H1 (cell line): ENCODE results near the gene MAP2K7. TPM values are rescaled to one million over a fixed set of nuclear protein-coding genes. Genes with fewer than 3 reads are reported as not detected.

Experiments
- CTCF ChIA-PET: fragments of 300-600 bp; sonication (Branson Sonifier 250); formaldehyde crosslinking; loops from one replicate; lab custom pipeline; 2021; ENCODE audit not compliant: partially characterized antibody; lab: Charles Lee
- POLR2A ChIA-PET: fragments of 300-600 bp; sonication (Branson Sonifier 250); formaldehyde crosslinking; loops from one replicate; lab custom pipeline; 2021; ENCODE audit warnings: inconsistent platforms; ENCODE audit not compliant: partially characterized antibody; lab: Charles Lee
- DNase-seq, 2 experiments: peaks; one replicate each; pipeline versions ENCODE4 v3.0.0 to v3.0.0-alpha.2; 2010 to 2022; ENCODE audit warnings: low spot score in 2 of 2, low read depth in 1 of 2, mixed read lengths in 1 of 2
- FAIRE-seq: peaks from 2 replicates; lab custom pipeline; 2011; peaks lifted over from hg19 to GRCh38; lab: Jason Lieb, UNC
- H2AFZ ChIP-seq: 2 replicates; pipeline ENCODE4 v1.8.1; 2012; ENCODE audit warnings: low read length, inconsistent platforms
- H2AK5ac ChIP-seq: 2 replicates; pipeline ENCODE4 v1.6.1; 2013; ENCODE audit warnings: low read depth, low read length
- H2BK120ac ChIP-seq: replicated peaks from 2 replicates; pipeline ENCODE3; 2013; ENCODE audit warnings: low read depth, low read length, inconsistent platforms
- H2BK12ac ChIP-seq: 2 replicates; pipeline ENCODE4 v1.6.1; 2013; ENCODE audit warnings: low read depth, low read length
- H2BK15ac ChIP-seq: 2 replicates; pipeline ENCODE4 v1.6.1; 2013; ENCODE audit warnings: low read length
- H2BK20ac ChIP-seq: 2 replicates; pipeline ENCODE4 v1.6.1; 2013; ENCODE audit warnings: low read length
- H2BK5ac ChIP-seq: 2 replicates; pipeline ENCODE4 v1.6.1; 2013; ENCODE audit warnings: low read depth, low read length
- H3K14ac ChIP-seq: 2 replicates; pipeline ENCODE4 v1.6.1; 2013; ENCODE audit warnings: inconsistent platforms; ENCODE audit not compliant: insufficient read length
- H3K18ac ChIP-seq: 2 replicates; pipeline ENCODE4 v1.6.1; 2013; ENCODE audit warnings: low read length; ENCODE audit errors: extremely low read depth
- H3K23ac ChIP-seq: 2 replicates; pipeline ENCODE4 v1.6.1; 2013; ENCODE audit warnings: inconsistent platforms; ENCODE audit not compliant: insufficient read length
- H3K23me2 ChIP-seq: 2 replicates; pipeline ENCODE4 v1.6.1; 2013; ENCODE audit warnings: low read depth, low read length
- H3K27ac ChIP-seq: 2 replicates; pipeline ENCODE4 v1.6.1; 2011; ENCODE audit warnings: low read depth, low read length, inconsistent platforms
- H3K27me3 ChIP-seq, 4 experiments: replicated peaks in 1 of 4; 1 replicate in 1 of 4; 2 replicates in 3 of 4; pipeline versions ENCODE4 v1.6.1 to v1.8.1; 2011 to 2013; ENCODE audit warnings: low read length in 3 of 4, mild to moderate bottlenecking in 3 of 4, inconsistent platforms in 2 of 4, mixed read lengths in 2 of 4, moderate library complexity in 1 of 4; ENCODE audit not compliant: control insufficient read depth in 3 of 4, insufficient read depth in 3 of 4; ENCODE audit errors: extremely low read depth in 1 of 4
- H3K36me3 ChIP-seq, 4 experiments: 2 replicates each; pipeline versions ENCODE4 v1.6.1 to v1.8.1; 2011 to 2013; ENCODE audit warnings: mild to moderate bottlenecking in 4 of 4, low read length in 3 of 4, moderate library complexity in 2 of 4, control low read depth in 1 of 4, inconsistent platforms in 1 of 4; ENCODE audit not compliant: insufficient read depth in 4 of 4, control insufficient read depth in 2 of 4
- H3K4ac ChIP-seq: replicated peaks from 2 replicates; pipeline ENCODE3; 2013; ENCODE audit warnings: low read length, low read depth, mixed read lengths, inconsistent platforms; ENCODE audit not compliant: insufficient read length
- H3K4me1 ChIP-seq, 4 experiments: replicated peaks in 1 of 4; 1 replicate in 1 of 4; 2 replicates in 3 of 4; pipeline versions ENCODE4 v1.6.1 to v1.8.1; 2011 to 2013; ENCODE audit warnings: low read length in 3 of 4, inconsistent platforms in 2 of 4, mixed read lengths in 1 of 4; ENCODE audit not compliant: insufficient read depth in 4 of 4, control insufficient read depth in 3 of 4
- H3K4me2 ChIP-seq, 2 experiments: 2 replicates each; pipeline versions ENCODE4 v1.6.1 to v1.8.1; 2011 to 2013; ENCODE audit warnings: low read depth in 2 of 2, low read length in 2 of 2, control low read depth in 1 of 2, inconsistent platforms in 1 of 2, mild to moderate bottlenecking in 1 of 2; ENCODE audit not compliant: insufficient read depth in 1 of 2
- H3K4me3 ChIP-seq, 4 experiments: fragments of 200-600, 300-600 bp in 1 of 4; sonication (generic), shearing (Covaris generic), sonication (Bioruptor Twin) in 1 of 4; 2 replicates each; pipeline versions ENCODE4 v1.5.1 to v1.8.1; 2011 to 2016; ENCODE audit warnings: low read length in 4 of 4, low read depth in 3 of 4, control low read depth in 2 of 4, inconsistent platforms in 2 of 4, mild to moderate bottlenecking in 2 of 4, mixed read lengths in 1 of 4, moderate library complexity in 1 of 4; ENCODE audit not compliant: insufficient read depth in 2 of 4; ENCODE audit errors: extremely low read depth in 1 of 4
- H3K56ac ChIP-seq: replicated peaks from 2 replicates; pipeline ENCODE3; 2013; ENCODE audit warnings: low read depth, mild to moderate bottlenecking, mixed read lengths, low read length, inconsistent platforms; ENCODE audit not compliant: insufficient read length
- H3K79me1 ChIP-seq: 2 replicates; pipeline ENCODE4 v1.6.1; 2013; ENCODE audit warnings: low read depth, low read length, control low read depth
- H3K79me2 ChIP-seq, 2 experiments: 2 replicates each; pipeline versions ENCODE4 v1.6.1 to v1.8.1; 2012 to 2013; ENCODE audit warnings: low read length in 2 of 2, mild to moderate bottlenecking in 2 of 2, inconsistent platforms in 1 of 2; ENCODE audit not compliant: insufficient read depth in 2 of 2, control insufficient read depth in 1 of 2
- H3K9ac ChIP-seq, 4 experiments: replicated peaks in 1 of 4; 1 replicate in 1 of 4; 2 replicates in 3 of 4; pipeline versions ENCODE4 v1.6.1 to v1.8.1; 2011 to 2013; ENCODE audit warnings: low read depth in 3 of 4, low read length in 3 of 4, control low read depth in 2 of 4, mild to moderate bottlenecking in 2 of 4, moderate library complexity in 2 of 4, inconsistent platforms in 1 of 4; ENCODE audit errors: extremely low read depth in 1 of 4
- H3K9me3 ChIP-seq, 2 experiments: 2 replicates each; pipeline versions ENCODE4 v1.6.1 to v1.8.1; 2012 to 2013; ENCODE audit warnings: mild to moderate bottlenecking in 2 of 2, moderate library complexity in 2 of 2, control low read depth in 1 of 2, inconsistent platforms in 1 of 2, low read depth in 1 of 2, low read length in 1 of 2, mixed read lengths in 1 of 2; ENCODE audit not compliant: insufficient read depth in 2 of 2
- H4K20me1 ChIP-seq, 2 experiments: replicated peaks in 1 of 2; 2 replicates each; pipeline versions ENCODE3 to v1.8.1; 2011 to 2013; ENCODE audit warnings: inconsistent platforms in 2 of 2, low read length in 2 of 2, mild to moderate bottlenecking in 1 of 2; ENCODE audit not compliant: insufficient read depth in 2 of 2, control insufficient read depth in 1 of 2
- H4K5ac ChIP-seq: 2 replicates; pipeline ENCODE4 v1.6.1; 2013; ENCODE audit warnings: low read length, low read depth, mixed read lengths, inconsistent platforms; ENCODE audit not compliant: insufficient read length
- H4K8ac ChIP-seq: 2 replicates; pipeline ENCODE4 v1.8.0; 2013; ENCODE audit warnings: mild to moderate bottlenecking, moderate library complexity, low read length, inconsistent platforms; ENCODE audit not compliant: insufficient read depth; ENCODE audit errors: extremely low read depth
- H4K91ac ChIP-seq: replicated peaks from 2 replicates; pipeline ENCODE3; 2013; ENCODE audit warnings: low read length, mixed read lengths, inconsistent platforms; ENCODE audit not compliant: insufficient read length
- POLR2AphosphoS5 ChIP-seq: IDR thresholded peaks from 2 replicates; pipeline ENCODE4 v1.6.1; 2011; ENCODE audit warnings: low read depth, low read length
- SIN3A ChIP-seq, 2 experiments: IDR thresholded peaks in 1 of 2; conservative IDR thresholded peaks in 1 of 2; 2 replicates each; pipeline ENCODE4 v1.6.1; 2011 to 2012; ENCODE audit warnings: low read length in 2 of 2, improper control_type of control experiment in 1 of 2, low read depth in 1 of 2, mild to moderate bottlenecking in 1 of 2
- SRF ChIP-seq: IDR thresholded peaks from 2 replicates; pipeline ENCODE4 v1.6.1; 2011; ENCODE audit warnings: mild to moderate bottlenecking, low read depth, low read length, moderate library complexity
- WGBS, 2 experiments: shearing (Covaris generic) in 1 of 2; methylation state at CpG; one replicate each; pipeline versions ENCODE4 v1.1.6 to v1.1.7; 2013 to 2015; ENCODE audit warnings: low lambda C conversion rate in 2 of 2, mixed read lengths in 2 of 2, inconsistent platforms in 1 of 2, low coverage in 1 of 2, missing lambda C conversion rate in 1 of 2; ENCODE audit not compliant: insufficient replicate concordance in 2 of 2, insufficient coverage in 1 of 2, insufficient read length in 1 of 2; ENCODE audit errors: extremely low coverage in 1 of 2, missing lambda C conversion rate in 1 of 2; 5-methylcytosine and 5-hydroxymethylcytosine counted together
- polyA plus RNA-seq, 7 experiments: library from polyadenylated mRNA; depleted of rRNA in 3 of 7; stranded (reverse) in 5 of 7; unstranded in 2 of 7; fragments of >200 nt in 5 of 7; fragments of 200-250 nt in 2 of 7; gene quantifications; 1 replicate in 5 of 7; 2 replicates in 1 of 7; 4 replicates in 1 of 7; pipeline versions ENCODE4 v1.2.1 to v1.2.3, GENCODE V29; 2011 to 2013; ENCODE audit warnings: missing spikeins in 2 of 7, mixed read lengths in 2 of 7
- total RNA-seq: library from RNA; stranded (reverse); fragmentation: NEBNext Ultra II Directional; extraction: Animal tissue kit (Norgen Biotek cat#: 25700); gene quantifications from 2 replicates; pipeline ENCODE4 v1.2.1, GENCODE V29; 2021

The MAP2K7 gene
- total and polyA plus RNA-seq, 2 of the 8 experiments (the other 6 are each of a cell fraction or from before 2014, with no cell fraction given): 8.9 to 38.3 TPM

GRCh38 chr19:7923295-7924191 lies 19.9 kb downstream of the MAP2K7 start:
- Histone ChIP-seq H3K14ac (no peak overlapping the region), H3K4ac (no peak overlapping the region), H2AFZ (no peak overlapping the region), H2BK5ac (no peak overlapping the region), H3K27ac (no peak overlapping the region), H3K79me1 (no peaks in the 10 kb centered on the region), H4K91ac (no peak overlapping the region), H3K23me2 (peaks cover 13% of the 10 kb centered on the region), H4K20me1 (peaks cover 10 to 20% of the 10 kb centered on the region in 2 experiments), H3K56ac (no peak overlapping the region), H2BK12ac (no peak overlapping the region), H3K4me3 (no peak overlapping the region), H4K8ac (no peak overlapping the region; the same call in 1 of the 2 replicates), H3K27me3 (peaks cover 0 to 4% (median 4%) of the 10 kb centered on the region in 4 experiments; a peak in 5 of 7 replicates), H2BK120ac (no peak overlapping the region), H2BK20ac (no peak overlapping the region)
- FAIRE-seq: no peak
- ChIA-PET CTCF (interaction anchor here (0.7 to 9.0 kb wide), 9 partner anchors 12 to 71 kb away, joined by 3 to 112 read pairs (median 3); no protein-coding TSS in a partner anchor), POLR2A (interaction anchor here (0.7 to 10.6 kb wide), 7 partner anchors 15 to 384 kb away, joined by 3 to 106 read pairs (median 4); partner anchors contain the start of gene TIMM44)
- TF ChIP-seq SRF: no peak
- TF ChIP-seq POLR2AphosphoS5: 0 out of 2 replicates have a peak, but pooled peaks have one; percentile 40
- no peak for TF ChIP-seq SIN3A (conservative IDR thresholded peaks at IDR 0.05 in 1 of 2, IDR thresholded peaks at IDR 0.05 in 1 of 2; ENCODE audit: low read depth in 1 of 2, low read length in 2 of 2)
- TF ChIP-seq, all 59 proteins: peak for 1
- Histone ChIP-seq H3K9ac (no peak overlapping the region), H3K79me2 (no peaks in the 10 kb centered on the region), H3K36me3 (peaks cover 0 to 3% (median 0%) of the 10 kb centered on the region in 4 experiments; a peak in 2 of 8 replicates), H3K4me2 (no peak overlapping the region), H2AK5ac (no peak overlapping the region), H2BK15ac (no peak overlapping the region), H3K9me3 (no peaks in the 10 kb centered on the region), H3K18ac (no peak overlapping the region), H3K4me1 (peaks cover 0 to 19% (median 7%) of the 10 kb centered on the region in 4 experiments; a peak in 5 of 7 replicates), H4K5ac (no peak overlapping the region), H3K23ac (no peak overlapping the region)
- DNase-seq: no peak
- WGBS, 2 experiments: 87% methylated on average over 27 of the region's 31 CpGs; no CpG with 5 or more reads in 1 of the 2 experiments
